GM18526 (cell line): ENCODE data around the gene ASGR1.

Source experiments
- POLR2A ChIP-seq: IDR thresholded peaks from 3 replicates; pipeline ENCODE4 v1.6.1; 2011; ENCODE audit not compliant: insufficient read length; ENCODE audit errors: extremely low read depth

Gene ASGR1

DNA sequence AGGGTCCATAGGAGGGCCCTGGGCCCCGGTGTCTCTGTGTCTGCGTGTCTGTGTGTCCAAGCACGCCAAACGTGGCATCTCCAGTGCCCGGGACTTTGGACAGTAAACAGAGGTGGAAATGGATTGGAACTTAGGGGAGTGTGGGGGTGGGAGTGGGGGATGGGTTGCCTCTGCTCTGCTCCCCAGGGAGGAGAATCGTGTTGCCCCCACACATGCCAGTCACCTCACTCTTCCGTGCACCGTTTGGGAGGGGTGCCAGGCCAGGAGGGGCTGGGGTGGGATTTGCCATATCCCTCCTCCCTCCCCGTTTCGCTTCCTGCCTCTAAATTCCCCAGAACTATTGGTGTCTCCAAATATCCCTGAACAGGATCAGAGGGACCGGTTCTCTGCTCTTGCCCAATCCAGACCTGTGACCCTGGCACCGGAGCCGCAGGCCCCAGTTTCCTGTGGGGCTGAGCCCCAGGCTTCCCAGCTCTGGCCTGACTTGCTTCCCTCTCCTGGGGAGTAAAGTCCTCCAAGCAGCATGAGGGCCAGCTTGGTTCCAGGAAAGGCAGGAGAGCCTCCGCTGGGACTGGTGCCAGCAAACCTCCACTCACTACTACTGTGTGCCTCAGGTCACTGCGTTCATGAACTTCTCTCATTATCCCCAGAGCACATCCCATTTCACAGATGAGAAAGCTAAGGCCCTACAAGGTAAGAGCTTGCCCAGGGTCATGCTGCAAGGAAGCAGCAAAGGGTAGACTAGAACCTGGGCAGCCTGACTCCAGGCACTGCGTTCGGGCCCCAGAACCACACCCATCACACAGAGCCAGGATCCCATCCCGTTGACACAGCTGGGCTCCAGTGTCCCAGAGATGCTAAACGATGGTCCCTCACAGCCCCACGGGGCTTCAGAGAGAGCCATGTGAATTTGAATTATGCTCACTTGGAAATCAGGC lies at the start of gene ASGR1:
ASGR1 (minus strand) TSS at position 54 of the 938 bp plus-strand sequence. CDS start 807 bp downstream, outside the sequence.
- no peak for TF ChIP-seq POLR2A

- TF ChIP-seq POLR2A = no peak
These were observed 49.8 kb upstream of the ASGR1 start for GRCh38 chr17:7228920-7229319.

DNA sequence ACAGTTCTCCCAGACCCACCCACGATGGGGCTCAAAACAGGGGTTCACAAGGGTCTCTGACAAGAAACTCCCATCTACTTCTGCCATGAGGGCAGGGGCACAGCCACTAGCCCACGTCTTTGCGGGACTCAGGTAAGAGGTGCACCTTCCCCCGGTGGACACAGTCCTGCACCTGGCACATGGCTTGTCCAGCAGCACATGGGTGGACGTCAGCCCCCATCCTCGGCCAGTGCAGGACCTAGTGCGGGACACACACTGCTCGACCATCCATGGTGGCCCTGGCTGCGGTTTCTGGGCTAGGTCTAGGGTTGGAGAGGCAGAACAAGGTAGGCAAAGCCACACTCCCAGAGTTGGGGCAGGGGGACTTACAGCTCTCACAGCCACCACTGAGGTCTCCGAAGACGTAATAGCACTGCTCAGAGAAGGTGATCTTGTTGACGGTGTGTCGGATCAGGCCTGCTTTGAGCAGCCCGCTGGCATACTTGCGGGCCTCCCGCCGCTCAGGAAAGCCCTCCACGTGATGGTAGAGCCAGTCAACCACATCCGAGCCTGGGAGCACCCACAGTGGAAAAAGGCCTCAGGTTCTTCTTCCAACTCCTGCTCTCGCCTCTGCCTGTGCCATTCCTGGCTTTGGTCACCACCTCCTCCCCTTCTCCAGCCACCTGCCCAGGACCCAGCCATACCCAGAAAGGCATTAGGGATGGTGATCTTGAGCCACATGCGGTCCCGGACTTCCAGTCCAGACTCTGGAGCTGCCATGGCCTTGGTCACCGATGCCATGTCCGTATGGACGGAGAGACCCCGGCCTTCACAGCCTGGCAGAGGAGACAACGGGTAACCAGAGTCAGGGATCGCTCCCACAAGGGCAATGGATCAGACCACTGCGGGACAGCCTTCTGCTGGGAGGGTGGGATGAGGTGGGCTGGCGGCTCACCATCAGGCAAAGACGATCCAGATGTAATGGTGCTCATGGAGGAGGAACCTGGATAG lies 47.8 kb upstream of the ASGR1 start:
- TF ChIP-seq POLR2A = no peak

- TF ChIP-seq POLR2A = no peak
These were observed 46.7 kb upstream of the ASGR1 start for GRCh38 chr17:7225711-7226331.

GRCh38 chr17:7224661-7225111 lies 45.5 kb upstream of the ASGR1 start:
- no peak for TF ChIP-seq POLR2A

GRCh38 chr17:7224110-7224509 lies 44.9 kb upstream of the ASGR1 start:
- TF ChIP-seq POLR2A = no peak

- no peak for TF ChIP-seq POLR2A
These were observed 44.2 kb upstream of the ASGR1 start for GRCh38 chr17:7223375-7223774.

DNA sequence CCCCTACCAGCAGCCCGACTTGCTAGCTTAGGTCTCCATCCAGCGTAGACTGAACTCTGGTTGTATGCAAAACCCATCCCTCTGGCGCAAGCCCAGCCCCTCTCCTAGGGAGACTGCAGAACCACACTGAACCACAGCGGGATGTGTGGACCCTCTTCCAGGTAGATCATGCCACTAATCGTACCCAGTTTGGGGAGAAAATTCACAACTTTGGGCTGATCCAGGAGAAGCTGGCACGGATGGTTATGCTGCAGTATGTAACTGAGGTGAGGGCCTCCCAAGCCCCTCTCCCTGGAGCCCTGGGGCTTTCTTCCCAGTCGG lies 43.8 kb upstream of the ASGR1 start:
- TF ChIP-seq POLR2A = no peak

DNA sequence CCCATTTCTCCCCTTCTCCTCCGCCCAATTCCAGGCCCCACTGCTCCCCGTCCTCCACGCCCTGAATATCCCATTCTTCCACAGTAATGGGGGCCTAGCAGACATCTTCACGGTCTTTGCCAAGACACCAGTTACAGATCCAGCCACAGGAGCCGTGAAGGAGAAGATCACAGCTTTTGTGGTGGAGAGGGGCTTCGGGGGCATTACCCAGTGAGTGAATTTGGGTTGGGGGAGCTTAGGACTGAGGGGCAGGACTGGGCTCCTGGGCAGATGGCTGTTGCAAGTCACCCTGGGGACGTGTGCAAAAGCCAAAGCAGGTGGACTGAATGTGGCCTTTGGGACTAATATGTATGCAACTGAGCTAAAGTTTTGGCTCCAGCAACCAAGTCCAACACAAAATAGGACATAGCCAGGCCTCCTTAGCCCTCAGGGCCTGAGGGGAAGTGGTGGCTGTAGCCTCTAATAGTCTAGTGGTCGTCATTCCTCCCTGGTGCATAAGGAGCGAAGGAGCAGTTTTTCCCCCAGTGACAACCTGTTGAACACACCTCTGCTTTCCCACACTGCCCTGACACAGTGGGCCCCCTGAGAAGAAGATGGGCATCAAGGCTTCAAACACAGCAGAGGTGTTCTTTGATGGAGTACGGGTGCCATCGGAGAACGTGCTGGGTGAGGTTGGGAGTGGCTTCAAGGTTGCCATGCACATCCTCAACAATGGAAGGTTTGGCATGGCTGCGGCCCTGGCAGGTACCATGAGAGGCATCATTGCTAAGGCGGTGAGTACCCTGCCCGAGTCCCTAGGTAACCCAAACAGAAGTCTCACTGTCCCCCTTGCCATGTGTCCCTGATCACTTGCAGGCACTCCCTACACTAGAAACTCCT lies 43.2 kb upstream of the ASGR1 start:
- no peak for TF ChIP-seq POLR2A

DNA sequence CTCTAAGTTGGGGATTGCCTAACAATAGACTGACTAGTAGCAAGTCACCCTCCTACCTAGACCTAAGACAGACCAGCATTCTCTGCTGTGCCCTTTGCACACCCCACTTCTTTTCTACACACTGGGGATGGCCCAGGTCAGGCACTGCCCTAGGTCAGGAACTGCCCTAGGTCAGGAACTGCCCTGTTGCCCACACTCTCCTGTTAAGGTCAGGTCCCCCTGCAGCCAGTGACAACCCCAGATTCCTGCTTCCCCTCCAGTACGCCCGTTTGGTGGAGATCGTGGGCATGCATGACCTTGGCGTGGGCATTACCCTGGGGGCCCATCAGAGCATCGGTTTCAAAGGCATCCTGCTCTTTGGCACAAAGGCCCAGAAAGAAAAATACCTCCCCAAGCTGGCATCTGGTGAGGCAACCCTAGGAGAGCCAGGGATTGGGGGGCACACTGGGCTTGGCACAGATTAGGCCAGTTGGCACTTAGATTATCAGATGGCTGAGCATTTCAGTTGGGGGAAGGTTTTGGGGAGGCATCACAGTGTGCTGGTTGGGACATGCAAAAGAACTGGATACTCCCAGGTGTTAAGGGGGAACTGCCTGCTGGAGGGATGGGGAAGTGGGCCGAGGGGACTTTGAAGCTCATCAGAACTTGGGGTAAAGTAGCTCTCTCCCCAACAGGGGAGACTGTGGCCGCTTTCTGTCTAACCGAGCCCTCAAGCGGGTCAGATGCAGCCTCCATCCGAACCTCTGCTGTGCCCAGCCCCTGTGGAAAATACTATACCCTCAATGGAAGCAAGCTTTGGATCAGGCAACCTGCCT lies 42.3 kb upstream of the ASGR1 start:
- TF ChIP-seq POLR2A = peak; percentile 5

DNA sequence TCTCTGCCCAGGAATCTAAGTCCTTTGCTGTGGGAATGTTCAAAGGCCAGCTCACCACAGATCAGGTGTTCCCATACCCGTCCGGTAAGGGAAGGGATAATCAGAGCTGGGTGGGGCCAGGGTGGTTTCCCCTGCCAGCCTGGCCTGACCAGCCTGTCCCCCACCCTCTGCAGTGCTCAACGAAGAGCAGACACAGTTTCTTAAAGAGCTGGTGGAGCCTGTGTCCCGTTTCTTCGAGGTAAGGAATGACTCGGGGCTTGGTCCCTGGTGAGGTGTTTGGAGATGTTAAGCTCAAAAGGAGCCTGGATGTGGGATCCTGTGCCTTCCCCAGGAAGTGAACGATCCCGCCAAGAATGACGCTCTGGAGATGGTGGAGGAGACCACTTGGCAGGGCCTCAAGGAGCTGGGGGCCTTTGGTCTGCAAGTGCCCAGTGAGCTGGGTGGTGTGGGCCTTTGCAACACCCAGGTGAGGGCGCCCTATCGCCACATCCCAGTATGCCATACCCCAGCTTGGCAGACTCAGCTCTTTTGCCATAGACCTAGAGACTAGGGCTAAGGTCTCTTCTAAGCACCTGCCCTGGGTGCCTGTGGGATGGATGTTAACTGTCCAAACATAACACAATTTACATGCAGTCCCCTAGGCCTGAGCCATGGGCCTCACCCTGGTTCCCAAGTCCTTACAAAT lies 41.6 kb upstream of the ASGR1 start:
- TF ChIP-seq POLR2A = no peak

GRCh38 chr17:7219812-7220592 lies 40.8 kb upstream of the ASGR1 start, which contains the start of the genes ACADVL and DLG4:
ACADVL (plus strand) TSS chr17:7219938; CDS start chr17:7219985, 47 bp downstream.
DLG4 (minus strand) TSS chr17:7219836.
- TF ChIP-seq POLR2A = peak; percentile 75

DNA sequence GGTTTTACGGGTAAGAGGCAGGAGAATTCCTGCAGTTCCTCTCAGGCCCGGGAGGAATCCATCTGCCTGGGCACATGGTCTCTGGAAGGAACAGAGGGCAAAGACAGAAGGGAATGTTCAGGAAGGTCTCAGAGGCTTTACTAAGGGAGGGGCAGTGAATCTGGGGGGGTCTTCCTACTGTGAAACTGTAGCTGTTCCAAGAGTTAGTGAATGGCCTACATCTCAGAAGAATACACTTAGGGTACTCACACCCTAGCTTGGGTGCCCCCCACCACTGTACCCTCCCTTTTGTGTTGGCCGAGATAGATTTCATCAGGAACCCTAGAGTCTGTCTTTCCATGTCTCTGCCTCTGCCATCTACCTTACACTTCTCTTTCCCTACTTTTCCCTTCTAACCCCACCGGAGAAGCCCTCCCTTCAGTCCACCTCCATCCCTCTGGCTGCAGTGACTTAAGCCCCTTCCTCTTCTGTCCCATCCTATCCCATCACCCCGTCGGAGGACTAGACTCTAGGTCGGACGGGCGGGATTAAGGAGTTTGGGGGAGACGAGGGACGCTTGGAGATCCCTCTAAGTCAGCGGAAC lies 40.1 kb upstream of the ASGR1 start:
- TF ChIP-seq POLR2A = no peak
